Endothelial cell of umbilical vein (primary cell): ENCODE results near the gene MYH10. TPM values are rescaled to one million over a fixed set of nuclear protein-coding genes. Genes with fewer than 3 reads are reported as not detected.

Experiments
- BruUV-seq: library from RNA; stranded (reverse); fragments of 400-500 nt; replicated peaks from 2 replicates; lab custom pipeline; 2021; lab: Mats Ljungman, UMichigan
- CTCF ChIA-PET: fragments of 300-600, 350-600 bp; sonication (Branson Sonifier 250); formaldehyde crosslinking; loops from one replicate; lab custom pipeline; 2021; ENCODE audit warnings: antibody characterized with exemption, inconsistent platforms; lab: Charles Lee
- POLR2A ChIA-PET: fragments of 300-600, 350-600 bp; sonication (Branson Sonifier 250); formaldehyde crosslinking; loops from one replicate; lab custom pipeline; 2021; ENCODE audit warnings: antibody characterized with exemption, inconsistent platforms; lab: Charles Lee
- DNase-seq: peaks from one replicate; pipeline ENCODE4 v3.0.0-alpha.2; 2011; ENCODE audit warnings: low read depth, low spot score
- FAIRE-seq: peaks from 2 replicates; lab custom pipeline; 2011; peaks lifted over from hg19 to GRCh38; lab: Jason Lieb, UNC
- H2AFZ ChIP-seq: 2 replicates; pipeline ENCODE4 v1.6.0; 2012; ENCODE audit warnings: low read depth, low read length, control low read depth, inconsistent platforms
- H3K27ac ChIP-seq: 2 replicates; pipeline ENCODE4 v1.5.1; 2011; ENCODE audit warnings: low read depth, mild to moderate bottlenecking, control low read depth, low read length, moderate library complexity; ENCODE audit not compliant: insufficient read depth
- H3K27me3 ChIP-seq, 2 experiments: 2 replicates each; pipeline versions ENCODE4 v1.6.0 to v1.6.1; 2011; ENCODE audit warnings: low read length in 2 of 2, mixed read lengths in 1 of 2; ENCODE audit not compliant: control insufficient read depth in 2 of 2, insufficient read depth in 2 of 2
- H3K36me3 ChIP-seq, 2 experiments: 2 replicates in 1 of 2; 3 replicates in 1 of 2; pipeline ENCODE4 v1.5.1; 2011; ENCODE audit warnings: low read length in 2 of 2, mild to moderate bottlenecking in 1 of 2, moderate library complexity in 1 of 2; ENCODE audit not compliant: control insufficient read depth in 2 of 2, insufficient read depth in 2 of 2; ENCODE audit errors: extremely low read depth in 1 of 2
- H3K4me1 ChIP-seq: 3 replicates; pipeline ENCODE4 v1.5.1; 2011; ENCODE audit warnings: mild to moderate bottlenecking, low read length; ENCODE audit not compliant: control insufficient read depth, insufficient read depth; ENCODE audit errors: extremely low read depth
- H3K4me2 ChIP-seq: 2 replicates; pipeline ENCODE4 v1.6.1; 2011; ENCODE audit warnings: low read length, control low read depth, mixed read lengths; ENCODE audit not compliant: insufficient read depth
- H3K4me3 ChIP-seq, 3 experiments: fragments of 200-600 bp in 1 of 3; sonication (generic), shearing (Covaris generic) in 1 of 3; replicated peaks in 1 of 3; 2 replicates each; pipeline ENCODE4 v1.5.1; 2011 to 2016; ENCODE audit warnings: control low read depth in 3 of 3, low read length in 3 of 3, mild to moderate bottlenecking in 2 of 3, inconsistent platforms in 1 of 3, low read depth in 1 of 3, moderate library complexity in 1 of 3; ENCODE audit not compliant: insufficient read depth in 1 of 3
- H3K79me2 ChIP-seq: 2 replicates; pipeline ENCODE4 v1.6.0; 2012; ENCODE audit warnings: low read length, inconsistent platforms; ENCODE audit not compliant: control insufficient read depth, insufficient read depth
- H3K9ac ChIP-seq: replicated peaks from 2 replicates; pipeline ENCODE3; 2011; ENCODE audit warnings: low read length, control low read depth; ENCODE audit not compliant: insufficient read depth; ENCODE audit errors: extremely low read depth
- H3K9me1 ChIP-seq: replicated peaks from 3 replicates; pipeline ENCODE4 v1.6.0; 2011; ENCODE audit warnings: mild to moderate bottlenecking, low read length; ENCODE audit not compliant: control insufficient read depth, insufficient read depth; ENCODE audit errors: extremely low read depth
- H3K9me3 ChIP-seq: replicated peaks from 2 replicates; pipeline ENCODE4 v1.5.1; 2012; ENCODE audit warnings: low read length, inconsistent platforms; ENCODE audit not compliant: control insufficient read depth, insufficient read depth
- H4K20me1 ChIP-seq: replicated peaks from 2 replicates; pipeline ENCODE3; 2011; ENCODE audit warnings: mild to moderate bottlenecking, low read length; ENCODE audit not compliant: control insufficient read depth, insufficient read depth; ENCODE audit errors: extremely low read depth
- EZH2 ChIP-seq: IDR thresholded peaks from 2 replicates; pipeline ENCODE4 v1.6.1; 2012; ENCODE audit warnings: borderline replicate concordance, low read depth, mild to moderate bottlenecking, moderate library complexity, low read length, inconsistent platforms; ENCODE audit not compliant: severe bottlenecking
- FOS ChIP-seq: IDR thresholded peaks from 2 replicates; pipeline ENCODE4 v1.6.1; 2011; ENCODE audit warnings: mild to moderate bottlenecking, low read length, moderate library complexity, borderline replicate concordance; ENCODE audit not compliant: insufficient read depth
- GATA2 ChIP-seq: IDR thresholded peaks from 2 replicates; pipeline ENCODE4 v1.7.0; 2011; ENCODE audit warnings: low read depth, mild to moderate bottlenecking, moderate library complexity, mixed read lengths, low read length; ENCODE audit not compliant: insufficient read length, insufficient read depth
- JUN ChIP-seq: IDR thresholded peaks from 2 replicates; pipeline ENCODE4 v1.6.1; 2011; ENCODE audit warnings: borderline replicate concordance, low read depth; ENCODE audit not compliant: insufficient read length, insufficient read depth
- MYC ChIP-seq: IDR thresholded peaks from one replicate; pipeline ENCODE4 v1.6.1; 2011; ENCODE audit warnings: mild to moderate bottlenecking, low read depth, low read length
- POLR2A ChIP-seq: IDR thresholded peaks from 2 replicates; pipeline ENCODE4 v1.6.1; 2012; ENCODE audit warnings: low read depth, mild to moderate bottlenecking, control low read depth, low read length
- POLR2AphosphoS5 ChIP-seq: IDR thresholded peaks from 2 replicates; pipeline ENCODE4 v1.6.1; 2012; ENCODE audit warnings: low read depth, mild to moderate bottlenecking, control low read depth, low read length, moderate library complexity; ENCODE audit not compliant: insufficient read depth
- dilution Hi-C: fragments of 300-500 bp; cut with MboI; formaldehyde crosslinking; loops from one replicate; pipeline ENCODE4 v1.15.0; 2019; ENCODE audit warnings: low sequenced_read_pairs; ENCODE audit not compliant: extremely low pct_ligation_motif_present
- intact Hi-C: fragments of 100-400 bp; cut with micrococcal nuclease; formaldehyde crosslinking; loops from one replicate; pipeline ENCODE4 v1.10.0; 2022
- polyA plus RNA-seq, 4 experiments: library from polyadenylated mRNA; depleted of rRNA in 3 of 4; stranded (reverse) in 3 of 4; unstranded in 1 of 4; fragments of >200 nt; gene quantifications; 2 replicates each; pipeline versions ENCODE4 v1.2.1 to v1.2.3, GENCODE V29; 2011 to 2012; ENCODE audit warnings: missing spikeins in 1 of 4
- total RNA-seq: library from RNA; stranded (reverse); gene quantifications from 2 replicates; pipeline ENCODE4 v1.2.3, GENCODE V29; 2021
- TF ChIP-seq, protein P1 (sequence below): IDR thresholded peaks from 2 replicates; pipeline ENCODE4 v1.6.1; 2011; ENCODE audit not compliant: insufficient read depth, insufficient read length
- TF ChIP-seq, protein P2 (sequence below), 2 donors: IDR thresholded peaks; 1 replicate in 1 of 2; 2 replicates in 1 of 2; pipeline ENCODE4 v1.5.1; 2011; ENCODE audit warnings: low read length in 2 of 2, mild to moderate bottlenecking in 2 of 2, moderate library complexity in 2 of 2, control low read depth in 1 of 2, inconsistent platforms in 1 of 2, low read depth in 1 of 2; ENCODE audit not compliant: insufficient read depth in 1 of 2; ENCODE audit errors: extremely low read depth in 1 of 2

MYH10 gene
- total and polyA plus RNA-seq, 2 donors (not counting 3 experiments of a cell fraction or from before 2014, with no cell fraction given), result 73.4 to 232 TPM

DNA sequence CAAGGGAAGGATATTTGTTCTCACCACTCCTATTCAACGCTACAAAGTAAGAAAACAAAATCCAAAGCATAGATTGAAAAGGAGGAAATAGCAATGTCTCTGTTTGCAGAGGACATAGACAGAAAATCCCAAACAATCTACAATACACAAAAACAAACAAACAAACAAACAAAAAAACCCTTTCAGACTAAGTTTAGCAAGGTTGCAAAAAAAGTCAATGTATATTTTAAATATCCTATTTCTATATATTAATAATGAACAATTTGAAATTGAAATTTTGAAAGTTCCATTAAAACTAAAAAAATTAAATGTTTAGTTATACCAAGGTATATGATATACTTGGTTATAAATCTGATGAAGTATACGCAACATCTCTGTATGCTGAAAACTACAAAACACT lies 37.2 kb downstream of the MYH10 start:
- FAIRE-seq, result no peak
- CTCF ChIA-PET, result no interaction called here

More for the DNA sequence above, 37.2 kb downstream of the MYH10 start:
- no TSS peak for BruUV-seq
- H4K20me1 ChIP-seq, result no peaks in the 10 kb centered on the region
- H3K79me2 ChIP-seq, result no peaks in the 10 kb centered on the region
- no peak overlapping the region for H3K4me2 ChIP-seq
- H3K9me3 ChIP-seq, result no peaks in the 10 kb centered on the region
- intact Hi-C loops (no loop called here), dilution Hi-C loops (no loop called here)
- no peak overlapping the region for H3K4me3 ChIP-seq
- no peak for DNase-seq
- H2AFZ ChIP-seq, result no peak overlapping the region
- H3K36me3 ChIP-seq, result no peaks in the 10 kb centered on the region
- no peak overlapping the region for H3K27ac ChIP-seq
- H3K9me1 ChIP-seq, result no peaks in the 10 kb centered on the region
- POLR2A ChIA-PET, result no interaction called here
- no peaks in the 10 kb centered on the region for H3K4me1 ChIP-seq
- no peak overlapping the region for H3K9ac ChIP-seq
- no peaks in the 10 kb centered on the region for H3K27me3 ChIP-seq
- TF ChIP-seq GATA2 (no peak), POLR2A (no peak), JUN (no peak), POLR2AphosphoS5 (no peak), FOS (no peak), MYC (no peak), EZH2 (no peak)
- TF ChIP-seq, protein P1, sequence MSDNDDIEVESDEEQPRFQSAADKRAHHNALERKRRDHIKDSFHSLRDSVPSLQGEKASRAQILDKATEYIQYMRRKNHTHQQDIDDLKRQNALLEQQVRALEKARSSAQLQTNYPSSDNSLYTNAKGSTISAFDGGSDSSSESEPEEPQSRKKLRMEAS, result no peak
- TF ChIP-seq, protein P2, sequence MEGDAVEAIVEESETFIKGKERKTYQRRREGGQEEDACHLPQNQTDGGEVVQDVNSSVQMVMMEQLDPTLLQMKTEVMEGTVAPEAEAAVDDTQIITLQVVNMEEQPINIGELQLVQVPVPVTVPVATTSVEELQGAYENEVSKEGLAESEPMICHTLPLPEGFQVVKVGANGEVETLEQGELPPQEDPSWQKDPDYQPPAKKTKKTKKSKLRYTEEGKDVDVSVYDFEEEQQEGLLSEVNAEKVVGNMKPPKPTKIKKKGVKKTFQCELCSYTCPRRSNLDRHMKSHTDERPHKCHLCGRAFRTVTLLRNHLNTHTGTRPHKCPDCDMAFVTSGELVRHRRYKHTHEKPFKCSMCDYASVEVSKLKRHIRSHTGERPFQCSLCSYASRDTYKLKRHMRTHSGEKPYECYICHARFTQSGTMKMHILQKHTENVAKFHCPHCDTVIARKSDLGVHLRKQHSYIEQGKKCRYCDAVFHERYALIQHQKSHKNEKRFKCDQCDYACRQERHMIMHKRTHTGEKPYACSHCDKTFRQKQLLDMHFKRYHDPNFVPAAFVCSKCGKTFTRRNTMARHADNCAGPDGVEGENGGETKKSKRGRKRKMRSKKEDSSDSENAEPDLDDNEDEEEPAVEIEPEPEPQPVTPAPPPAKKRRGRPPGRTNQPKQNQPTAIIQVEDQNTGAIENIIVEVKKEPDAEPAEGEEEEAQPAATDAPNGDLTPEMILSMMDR (IDR thresholded peaks at IDR 0.05; ENCODE audit: extremely low read depth in 1 of 2, insufficient read depth in 1 of 2, low read depth in 1 of 2, low read length in 2 of 2), result no peak
